WERI-Rb-1 (cell line): ENCODE data around the gene SSNA1.

ENCODE experiments used
- DNase-seq: peaks from one replicate; pipeline ENCODE4 v3.0.0-alpha.2; 2020
- H3K27ac ChIP-seq: fragments of 250-450 bp; sonication (Bioruptor Pico); 2 replicates; pipeline ENCODE4 v1.5.1; 2020; ENCODE audit warnings: mild to moderate bottlenecking, moderate library complexity
- H3K27me3 ChIP-seq: fragments of 250-450 bp; sonication (Bioruptor Pico); 2 replicates; pipeline ENCODE4 v1.5.1; 2021; ENCODE audit warnings: mild to moderate bottlenecking, low read depth, moderate library complexity; ENCODE audit not compliant: insufficient read depth, severe bottlenecking
- H3K36me3 ChIP-seq: fragments of 250-450 bp; sonication (Bioruptor Pico); 2 replicates; pipeline ENCODE4 v1.5.1; 2020; ENCODE audit warnings: mild to moderate bottlenecking, moderate library complexity
- H3K4me3 ChIP-seq: 2 replicates; pipeline ENCODE4 v1.5.1; 2011; ENCODE audit warnings: low read depth, mild to moderate bottlenecking, control low read depth, low read length
- H3K9me3 ChIP-seq: fragments of 250-450 bp; sonication (Bioruptor Pico); 2 replicates; pipeline ENCODE4 v1.5.1; 2021; ENCODE audit warnings: mild to moderate bottlenecking, moderate library complexity; ENCODE audit not compliant: severe bottlenecking
- CTCF ChIP-seq: IDR thresholded peaks from 2 replicates; pipeline ENCODE4 v1.5.1; 2011; ENCODE audit warnings: low read depth, mild to moderate bottlenecking, control low read depth, inconsistent platforms, low read length

Gene SSNA1

GRCh38 chr9:137228968-137229896 is 40.8 kb downstream of the SSNA1 start:
- no peak overlapping the region for H3K4me3 ChIP-seq
- H3K36me3 ChIP-seq = no peaks in the 10 kb centered on the region
- H3K27me3 ChIP-seq = no peaks in the 10 kb centered on the region
- H3K9me3 ChIP-seq = no peaks in the 10 kb centered on the region
- no peak overlapping the region for H3K27ac ChIP-seq
- DNase-seq = no peak
- no peak for TF ChIP-seq CTCF

GRCh38 chr9:137229903-137230704 is 41.6 kb downstream of the SSNA1 start:
- H3K36me3 ChIP-seq = no peaks in the 10 kb centered on the region
- TF ChIP-seq CTCF = no peak
- no peaks in the 10 kb centered on the region for H3K27me3 ChIP-seq
- H3K9me3 ChIP-seq = no peaks in the 10 kb centered on the region
- DNase-seq = no peak
- no peak overlapping the region for H3K27ac ChIP-seq
- H3K4me3 ChIP-seq = no peak overlapping the region

- no peaks in the 10 kb centered on the region for H3K9me3 ChIP-seq
- no peak within 1 kb of the TSS for H3K4me3 ChIP-seq
- DNase-seq = no peak
- TF ChIP-seq CTCF = no peak
- H3K27ac ChIP-seq = no peak within 1 kb of the TSS
- H3K27me3 ChIP-seq = no peaks in the 10 kb centered on the region
- H3K36me3 ChIP-seq = no peaks in the 10 kb centered on the region
Observed at GRCh38 chr9:137230705-137231371, 42.4 kb downstream of the SSNA1 start, which contains the start of gene SLC34A3. Gene SLC34A3 (plus strand): TSS chr9:137230901. CDS start chr9:137231703, 802 bp downstream.

GRCh38 chr9:137231372-137232039 is 43.0 kb downstream of the SSNA1 start:
- H3K27me3 ChIP-seq = no peaks in the 10 kb centered on the region
- DNase-seq = no peak
- H3K36me3 ChIP-seq = no peaks in the 10 kb centered on the region
- H3K4me3 ChIP-seq = no peak overlapping the region
- no peaks in the 10 kb centered on the region for H3K9me3 ChIP-seq
- no peak overlapping the region for H3K27ac ChIP-seq
- no peak for TF ChIP-seq CTCF

- Histone ChIP-seq H3K4me3 (no peak overlapping the region), H3K27me3 (no peaks in the 10 kb centered on the region), H3K9me3 (no peaks in the 10 kb centered on the region), H3K36me3 (no peaks in the 10 kb centered on the region), H3K27ac (no peak overlapping the region)
- TF ChIP-seq CTCF = no peak
- no peak for DNase-seq
Observed at GRCh38 chr9:137232101-137232500, 43.6 kb downstream of the SSNA1 start.
